PFSK-1 (cell line): ENCODE data around the gene CUL7. TPM values are rescaled to one million over a fixed set of nuclear protein-coding genes. Genes with fewer than 3 reads are reported as not detected.
A peak's percentile ranks its signal among the peaks of the same experiment; 100 is the strongest.

Source experiments
- FOXP2 ChIP-seq: optimal IDR thresholded peaks from 2 replicates; pipeline ENCODE3; 2011; ENCODE audit warnings: borderline replicate concordance, control low read depth, inconsistent platforms; ENCODE audit not compliant: insufficient read depth; ENCODE audit errors: extremely low read length, extremely low read depth
- POLR2AphosphoS5 ChIP-seq: IDR thresholded peaks from 2 replicates; pipeline ENCODE4 v1.6.1; 2012; ENCODE audit warnings: low read depth, mild to moderate bottlenecking, control low read depth, low read length, moderate library complexity
- REST ChIP-seq, 2 experiments: IDR thresholded peaks; 2 replicates each; pipeline versions ENCODE4 v1.6.1 to v1.8.0; 2011 to 2012; ENCODE audit warnings: low read depth in 2 of 2, low read length in 2 of 2, control low read depth in 1 of 2, inconsistent platforms in 1 of 2, mild to moderate bottlenecking in 1 of 2, moderate library complexity in 1 of 2; ENCODE audit not compliant: insufficient read depth in 1 of 2
- SIN3A ChIP-seq: IDR thresholded peaks from 2 replicates; pipeline ENCODE4 v1.6.1; 2012; ENCODE audit warnings: mild to moderate bottlenecking, low read length, moderate library complexity, borderline replicate concordance; ENCODE audit not compliant: insufficient read depth
- TAF1 ChIP-seq: IDR thresholded peaks from 2 replicates; pipeline ENCODE4 v1.6.1; 2012; ENCODE audit warnings: low read length, control low read depth, borderline replicate concordance; ENCODE audit not compliant: insufficient read depth
- polyA plus RNA-seq: library from polyadenylated mRNA; unstranded; fragments of >200 nt; gene quantifications from one replicate; pipeline ENCODE4 v1.2.1, GENCODE V29; 2012; ENCODE audit warnings: low read depth, missing spikeins; ENCODE audit not compliant: insufficient read length

Gene CUL7
- 40.0 TPM for polyA plus RNA-seq

DNA sequence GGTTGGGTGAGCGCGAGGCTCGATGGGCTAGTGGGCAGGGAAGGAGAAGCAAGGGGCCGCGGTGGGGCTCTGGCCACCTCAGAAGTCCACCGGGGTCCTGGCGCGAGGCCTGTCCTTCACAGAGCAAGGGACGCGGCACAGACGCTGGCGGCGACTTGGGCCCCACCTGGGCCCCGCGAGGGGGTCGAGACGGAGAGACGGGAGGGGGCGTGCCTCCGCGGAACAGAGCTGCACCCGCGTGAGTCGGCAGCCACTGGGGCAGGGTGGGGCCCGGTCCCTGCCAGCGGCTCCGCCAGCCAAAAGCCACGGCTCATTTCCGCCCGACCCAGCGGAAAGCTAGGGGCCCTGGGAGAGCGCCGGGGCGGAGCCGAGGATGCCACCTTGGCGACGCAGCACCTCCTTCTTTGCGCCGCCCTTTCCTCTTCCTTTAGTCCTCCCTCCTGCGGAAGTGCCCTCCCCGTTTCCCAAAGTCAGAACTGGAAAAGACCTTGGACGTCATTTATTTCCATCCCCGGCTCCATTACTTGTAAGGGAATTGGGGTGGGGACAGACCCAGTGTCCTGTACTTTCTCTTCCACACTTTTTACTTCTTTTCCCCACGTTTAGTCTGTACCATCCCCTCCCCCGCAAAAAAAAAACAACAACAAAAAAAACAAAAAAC, at the start of gene CUL7:
Gene CUL7 (minus strand): TSS at position 307 of the 661 bp plus-strand sequence. CDS start 1,063 bp downstream, outside the sequence.
- TF ChIP-seq FOXP2 (no peak), SIN3A (no peak), TAF1 (peak; percentile 76), REST (IDR thresholded peaks at IDR 0.05; ENCODE audit: insufficient read depth in 1 of 2, low read depth in 2 of 2, low read length in 2 of 2) (no peak), POLR2AphosphoS5 (peak; percentile 99)

DNA sequence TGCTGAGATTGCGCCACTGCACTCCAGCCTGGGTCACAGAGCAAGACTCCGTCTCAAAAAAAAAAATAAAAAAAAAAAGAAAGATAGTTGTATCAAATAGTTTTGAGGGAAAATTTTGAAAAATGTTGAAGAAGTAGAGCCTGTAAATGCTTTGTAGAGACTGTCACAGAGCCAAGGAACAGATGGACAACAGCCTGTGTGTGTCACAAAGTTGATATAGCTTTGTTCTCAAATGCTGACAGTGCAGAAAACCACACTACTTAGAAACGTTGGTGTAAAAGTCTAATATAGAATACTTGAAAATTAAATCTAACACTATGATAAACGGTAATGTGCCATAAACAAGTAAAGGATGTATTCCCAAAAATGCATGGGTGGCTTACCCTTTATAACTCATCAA, 47.8 kb upstream of the CUL7 start:
- TF ChIP-seq POLR2AphosphoS5 (no peak), REST (IDR thresholded peaks at IDR 0.05; ENCODE audit: insufficient read depth in 1 of 2, low read depth in 2 of 2, low read length in 2 of 2) (no peak), FOXP2 (no peak), SIN3A (no peak), TAF1 (no peak)

GRCh38 chr6:43097502-43097901, 43.9 kb upstream of the CUL7 start:
- TF ChIP-seq TAF1 (no peak), POLR2AphosphoS5 (no peak), FOXP2 (no peak), SIN3A (no peak), REST (IDR thresholded peaks at IDR 0.05; ENCODE audit: insufficient read depth in 1 of 2, low read depth in 2 of 2, low read length in 2 of 2) (no peak)

- TF ChIP-seq POLR2AphosphoS5 = no peak
Observed at GRCh38 chr6:43097098-43097489, 43.4 kb upstream of the CUL7 start.

DNA sequence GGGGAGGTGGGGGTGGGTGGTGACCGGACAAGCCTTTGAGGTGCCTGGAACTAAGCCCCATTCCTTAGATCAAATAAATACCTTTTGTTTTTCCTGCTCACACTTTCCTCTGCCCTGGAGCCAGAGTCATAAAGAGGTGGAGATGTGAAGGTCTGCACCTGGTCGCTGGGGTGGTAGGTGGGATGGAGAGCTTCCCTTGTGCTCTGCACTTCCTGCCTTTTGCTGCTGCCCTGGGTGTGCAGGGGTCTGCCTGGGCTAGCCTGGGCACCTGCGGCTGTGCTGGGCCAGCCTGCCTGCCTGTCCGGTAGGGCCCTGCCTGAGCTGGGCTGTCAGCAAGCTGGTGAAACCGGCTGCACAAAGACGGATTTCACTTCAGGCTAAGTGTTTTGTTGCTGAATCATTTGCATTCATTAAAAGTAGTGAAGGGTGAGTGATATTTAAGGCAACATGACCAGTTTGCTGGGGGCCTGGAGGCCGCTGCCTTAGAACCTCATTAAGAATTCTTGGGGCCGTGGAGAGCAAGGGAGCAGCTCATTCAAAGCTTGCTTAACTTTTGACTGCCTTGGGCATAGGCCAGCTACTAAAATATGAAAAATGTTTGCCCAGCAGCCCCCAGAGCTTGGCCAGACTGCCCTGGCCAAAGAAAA, 42.9 kb upstream of the CUL7 start:
- 0 out of 4 replicates have a peak, but pooled peaks of 1 of the 2 experiments have one; percentile 6 for TF ChIP-seq REST (IDR thresholded peaks at IDR 0.05; ENCODE audit: insufficient read depth in 1 of 2, low read depth in 2 of 2, low read length in 2 of 2)
- no peak for TF ChIP-seq SIN3A
- TF ChIP-seq POLR2AphosphoS5 = peak; percentile 28; the same call in 1 of the 2 replicates
- TF ChIP-seq FOXP2 = peak; percentile 65
